GM20000 (cell line): ENCODE results near the gene MRO.

Experiments used
- DNase-seq: peaks from one replicate; pipeline ENCODE4 v3.0.0; 2012; ENCODE audit warnings: low spot score
- CTCF ChIP-seq: IDR thresholded peaks from 2 replicates; pipeline ENCODE4 v1.5.1; 2012; ENCODE audit warnings: mild to moderate bottlenecking, control low read depth; ENCODE audit errors: extremely low read depth, missing control alignments

Gene MRO

GRCh38 chr18:50819728-50820378, at the start of gene MRO:
Gene MRO, minus strand, starts transcription at chr18:50820016. Its CDS starts 10,616 bp downstream, at chr18:50809400.
- peak; percentile 94 for TF ChIP-seq CTCF
- DNase-seq = peak; percentile 80

GRCh38 chr18:50869150-50869549, 49.3 kb upstream of the MRO start:
- no peak for DNase-seq
- no peak for TF ChIP-seq CTCF

GRCh38 chr18:50866765-50867164, 46.9 kb upstream of the MRO start:
- TF ChIP-seq CTCF = no peak
- peak; percentile 39 for DNase-seq

GRCh38 chr18:50863840-50864375, 44.1 kb upstream of the MRO start:
- DNase-seq = no peak
- no peak for TF ChIP-seq CTCF

- no peak for DNase-seq
- TF ChIP-seq CTCF = no peak
Measured at GRCh38 chr18:50862401-50862800, 42.6 kb upstream of the MRO start.

GRCh38 chr18:50861617-50862016, 41.8 kb upstream of the MRO start:
- no peak for TF ChIP-seq CTCF
- DNase-seq = no peak

GRCh38 chr18:50859793-50860555, 40.2 kb upstream of the MRO start:
- TF ChIP-seq CTCF = no peak

More at GRCh38 chr18:50859793-50860555, 40.2 kb upstream of the MRO start:
- DNase-seq = no peak
